Stimulated activated CD4-positive, alpha-beta T cell treated with anti-CD3 and anti-CD28 coated beads, TNF-alpha, amount 100 ng/mL, for 4 hours (primary cell): ENCODE measurements around the gene FRY.

Experiments
- DNase-seq, 3 experiments: peaks; one replicate each; pipeline ENCODE4 v3.0.0-alpha.2; 2020; ENCODE audit warnings: low read depth in 3 of 3

FRY gene

DNA sequence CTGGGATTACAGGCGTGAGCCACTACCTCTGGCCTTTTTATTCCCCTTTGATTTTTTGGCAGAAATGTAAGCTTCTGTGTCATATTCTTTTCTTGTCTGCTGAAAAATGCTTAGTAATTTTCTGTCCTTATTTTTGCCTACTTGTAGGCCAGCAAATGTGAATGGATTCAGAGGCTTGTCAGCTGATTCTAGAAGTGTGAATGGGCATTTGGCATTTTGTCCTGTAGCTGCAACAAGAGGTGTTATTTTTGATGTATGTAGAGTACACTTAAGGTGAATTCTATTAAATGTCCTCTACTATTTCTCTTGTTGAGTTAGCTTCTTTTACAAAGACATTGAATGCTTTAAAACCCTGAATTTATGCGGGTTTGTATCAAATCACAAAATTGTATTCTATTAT is 50.0 kb downstream of the FRY start:
- DNase-seq = no peak

DNA sequence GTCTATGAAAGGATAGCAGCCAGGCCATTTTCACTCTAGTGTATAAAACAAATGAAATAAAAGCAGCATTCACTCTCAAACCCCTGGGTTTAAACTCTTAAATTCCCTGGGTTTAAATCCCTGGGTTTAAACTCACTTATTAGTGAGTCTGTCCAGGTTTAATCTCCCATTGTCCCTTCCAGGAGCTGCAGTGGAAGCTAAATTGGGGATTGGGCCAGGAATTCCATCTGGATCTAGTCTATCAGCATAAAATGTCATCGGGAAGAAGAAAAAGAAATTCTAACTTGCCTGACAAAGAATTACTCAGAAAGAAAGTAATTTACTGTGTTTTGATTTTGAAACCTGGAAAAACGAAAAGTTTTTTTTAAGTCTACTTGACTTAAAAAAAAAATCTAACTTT is 54.8 kb downstream of the FRY start:
- no peak for DNase-seq

GRCh38 chr13:32086791-32087441 is 55.3 kb downstream of the FRY start:
- no peak for DNase-seq

- DNase-seq = no peak
These were observed 56.6 kb downstream of the FRY start for GRCh38 chr13:32087955-32088747.

DNA sequence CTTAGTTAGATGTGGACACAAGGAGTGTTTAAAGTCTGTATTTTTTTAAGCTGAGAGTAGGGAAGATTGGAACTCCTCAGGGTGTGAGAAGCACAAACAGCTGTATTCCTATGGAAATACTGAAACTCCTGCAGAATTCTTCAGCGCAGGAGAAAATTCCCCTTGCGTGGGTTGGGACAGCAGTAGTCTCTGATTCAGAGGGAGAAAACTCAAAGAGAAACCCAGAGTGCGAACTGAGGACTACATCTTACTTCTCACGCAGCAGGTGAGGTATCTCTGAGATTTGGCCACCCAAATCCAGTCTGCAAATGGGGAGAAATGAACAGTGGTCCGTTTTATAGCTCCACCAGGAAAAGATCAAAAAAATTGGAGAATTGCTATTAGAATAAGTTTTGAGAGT is 60.9 kb downstream of the FRY start:
- no peak for DNase-seq

DNA sequence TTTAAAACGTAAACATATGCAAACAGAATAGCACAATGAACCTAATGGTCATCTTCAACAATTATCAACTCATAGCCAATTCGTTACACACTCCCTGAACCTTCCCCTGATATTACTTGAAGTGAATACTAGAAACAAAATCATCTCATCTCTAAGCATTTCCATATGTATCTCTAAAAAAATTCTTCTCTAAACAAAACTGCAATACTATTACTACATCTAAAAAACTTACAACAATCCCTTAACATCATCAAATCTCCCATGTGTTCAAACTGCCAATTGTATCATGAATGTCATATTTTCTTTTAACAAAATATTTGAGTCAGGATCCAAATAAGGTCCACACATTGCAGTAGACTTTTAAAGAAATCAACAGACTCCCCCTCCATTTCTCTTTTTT is 61.4 kb downstream of the FRY start:
- DNase-seq = no peak

DNA sequence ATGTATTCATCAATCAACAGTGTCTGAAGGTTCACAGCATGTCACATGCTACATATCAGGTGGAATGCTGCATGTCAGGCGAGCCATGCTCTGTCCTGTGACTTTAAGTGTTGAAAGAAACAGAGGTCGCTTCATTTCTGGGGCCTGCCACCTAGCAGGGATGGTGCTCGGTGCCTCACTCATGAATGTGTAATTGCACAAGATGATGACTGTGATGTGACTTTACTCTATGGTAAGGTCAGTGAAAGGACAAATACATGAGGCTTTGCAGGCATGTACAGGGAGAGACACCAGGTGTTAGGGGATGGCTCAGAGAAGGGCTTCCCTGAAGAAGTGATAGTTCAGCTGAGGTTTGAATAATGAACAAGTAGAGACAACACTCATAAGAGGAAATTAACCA is 66.7 kb downstream of the FRY start:
- no peak for DNase-seq

DNA sequence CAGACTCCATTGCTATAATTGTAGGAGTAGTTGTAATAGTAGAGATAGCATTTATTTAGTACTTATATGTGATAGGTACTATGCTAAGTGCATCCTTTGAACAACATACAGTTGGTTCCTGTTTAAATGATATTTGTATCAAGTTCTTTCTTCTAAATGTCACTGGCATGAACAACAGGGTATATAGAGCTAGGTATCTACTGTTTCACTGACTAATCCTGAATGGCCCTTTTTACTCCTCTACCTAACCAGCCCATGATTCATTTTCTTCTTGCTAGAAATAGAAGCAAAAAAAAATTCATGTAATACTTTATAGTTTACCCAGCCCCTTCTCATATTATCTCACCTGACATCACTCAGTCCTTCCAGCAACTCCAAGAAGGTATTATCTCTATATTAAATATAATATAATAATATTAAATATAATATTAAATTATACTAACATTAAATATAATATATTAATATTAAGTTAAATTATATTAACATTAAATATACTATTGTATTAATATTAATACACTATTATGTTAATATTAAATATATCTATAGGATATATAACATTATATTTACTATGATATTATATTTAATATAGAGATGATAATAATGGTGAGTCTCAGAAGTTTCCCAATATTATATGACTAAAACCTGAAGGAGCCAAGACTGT is 74.2 kb downstream of the FRY start:
- no peak for DNase-seq

GRCh38 chr13:32107474-32107873 is 75.9 kb downstream of the FRY start:
- DNase-seq = no peak

DNA sequence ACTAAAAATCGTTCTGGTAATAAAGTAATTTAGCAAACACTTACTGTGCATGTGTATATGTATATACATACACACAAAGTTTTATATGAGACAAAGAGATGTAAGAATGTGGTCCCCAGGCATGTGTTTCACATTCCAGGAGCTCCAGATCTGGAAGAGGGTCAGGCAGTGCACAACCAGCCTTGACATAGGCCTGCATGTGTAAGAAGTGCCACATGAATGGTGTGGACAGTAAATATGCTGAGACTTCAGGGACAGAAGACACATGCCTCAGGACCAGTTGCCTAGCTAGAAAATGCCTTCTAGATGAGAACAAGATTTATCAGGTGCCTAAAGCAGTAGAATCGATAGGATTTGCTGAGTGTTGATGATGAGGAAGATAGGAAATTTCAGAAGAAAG is 76.4 kb downstream of the FRY start:
- DNase-seq = no peak

- DNase-seq = no peak
These were observed 82.0 kb downstream of the FRY start for GRCh38 chr13:32113532-32113931.

- no peak for DNase-seq
These were observed 82.8 kb downstream of the FRY start for GRCh38 chr13:32114284-32114950.

DNA sequence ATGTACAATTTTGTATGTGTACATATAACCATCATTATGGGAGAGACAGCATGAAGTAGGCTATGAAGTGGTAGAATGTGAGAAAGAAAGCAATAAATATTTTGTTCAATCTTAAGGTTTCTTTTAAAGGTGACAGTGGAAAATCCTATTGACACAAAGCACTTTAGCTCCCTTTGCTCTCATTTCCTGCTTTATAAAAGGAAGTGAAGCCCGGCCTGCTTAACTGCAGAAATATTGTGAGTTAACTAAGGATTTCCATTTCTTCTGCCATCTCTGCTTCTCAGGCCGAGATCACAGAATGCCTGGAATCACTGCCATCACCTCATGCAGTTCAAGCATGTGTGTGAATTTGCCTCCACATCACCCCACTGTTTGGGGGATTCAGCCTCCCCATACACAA is 83.5 kb downstream of the FRY start:
- no peak for DNase-seq

DNA sequence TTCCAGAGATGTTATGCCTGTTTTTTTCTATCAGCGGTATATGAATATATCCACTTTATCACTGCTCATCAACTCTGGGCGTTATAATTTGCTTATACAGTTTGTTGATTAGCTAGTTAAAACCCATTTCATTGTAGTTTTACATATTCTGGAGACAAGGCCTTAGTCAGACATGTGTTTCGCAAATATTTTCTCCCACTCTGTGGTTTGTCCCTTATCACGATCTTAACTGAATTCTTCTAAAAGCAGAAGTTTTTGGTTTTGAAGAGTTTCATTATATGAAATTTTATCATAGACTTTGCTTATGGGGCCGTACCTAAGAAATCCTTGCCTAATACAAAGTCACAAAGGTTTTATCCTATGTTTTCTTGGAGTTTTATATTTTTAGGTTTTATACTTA is 84.6 kb downstream of the FRY start:
- DNase-seq = no peak

- no peak for DNase-seq
These were observed 85.4 kb downstream of the FRY start for GRCh38 chr13:32117001-32117400.

- DNase-seq = no peak
These were observed 86.1 kb downstream of the FRY start for GRCh38 chr13:32117701-32118100.

DNA sequence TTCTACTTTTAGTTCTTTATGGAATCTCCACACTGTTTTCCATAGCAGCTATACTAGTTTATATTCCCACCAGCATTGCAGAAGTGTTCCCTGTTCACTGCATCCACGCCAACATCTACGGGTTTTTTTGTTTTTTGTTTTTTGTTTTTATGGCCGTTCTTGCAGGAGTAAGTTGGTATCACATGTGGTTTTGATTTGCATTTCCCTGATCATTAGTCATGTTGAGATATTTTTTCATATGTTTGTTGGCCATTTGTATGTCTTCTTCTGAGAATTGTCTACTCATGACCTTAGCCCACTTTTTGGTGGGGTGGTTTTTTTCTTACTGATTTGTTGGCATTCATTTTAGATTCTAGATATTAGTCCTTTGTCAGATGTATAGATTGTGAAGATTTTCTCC is 89.7 kb downstream of the FRY start:
- DNase-seq = no peak

DNA sequence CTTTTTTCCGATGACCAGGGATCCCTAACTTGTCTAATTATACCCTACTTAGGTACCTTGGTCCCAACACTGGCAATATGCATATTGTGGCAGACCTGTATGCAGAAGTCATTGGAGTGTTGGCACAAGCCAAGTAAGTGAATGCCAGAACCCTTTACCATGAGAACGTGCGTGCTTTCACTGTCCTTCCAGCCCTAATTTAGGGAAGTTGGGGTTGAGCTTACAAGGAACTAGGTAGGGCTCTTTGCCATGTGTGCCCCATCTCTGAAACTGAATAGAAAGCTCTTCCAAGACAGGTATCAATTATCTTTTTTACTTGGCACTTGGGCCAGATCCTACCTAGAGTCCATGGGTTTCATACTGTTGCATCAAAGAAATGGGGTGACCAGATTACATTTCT is 93.2 kb downstream of the FRY start:
- DNase-seq = no peak

GRCh38 chr13:32125221-32125689 is 93.7 kb downstream of the FRY start:
- DNase-seq = no peak

DNA sequence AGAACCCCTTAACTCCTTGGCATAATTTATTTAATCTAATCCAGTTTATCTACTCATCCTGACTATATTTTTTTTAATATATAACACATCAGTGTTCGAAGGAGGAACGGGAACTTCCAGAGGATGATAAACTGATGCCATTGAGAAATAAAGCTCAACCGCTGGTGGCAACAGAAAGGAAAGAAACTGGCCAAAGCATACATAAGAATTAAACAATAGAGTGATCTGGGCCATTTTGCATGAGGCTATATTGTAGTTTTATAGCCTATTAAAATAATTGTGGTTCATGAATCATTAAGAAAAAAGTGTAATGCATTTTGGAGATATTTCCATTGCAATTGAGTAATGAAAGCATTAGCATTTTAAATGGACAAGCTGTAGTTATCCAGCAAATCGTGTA is 94.2 kb downstream of the FRY start:
- DNase-seq = no peak

- no peak for DNase-seq
These were observed 94.7 kb downstream of the FRY start for GRCh38 chr13:32126278-32126677.

- DNase-seq = no peak
These were observed 95.2 kb downstream of the FRY start for GRCh38 chr13:32126756-32127155.
